GM23338 (cell line): Measurements from ENCODE around the gene UBL5. TPM values are rescaled to one million over a fixed set of nuclear protein-coding genes. Genes with fewer than 3 reads are reported as not detected.

Source experiments
- ATAC-seq: fragments of 200-7000 bp; cut with Tn5 transposase; 3 replicates; pipeline ENCODE4 v1.9.1; 2020
- DNase-seq: peaks from one replicate; pipeline ENCODE4 v3.0.0-alpha.2; 2015; ENCODE audit warnings: low spot score
- H2AFZ ChIP-seq: fragments of 200-600 bp; sonication (generic); 2 replicates; pipeline ENCODE4 v1.8.0; 2016; ENCODE audit warnings: antibody characterized with exemption, mild to moderate bottlenecking, moderate library complexity
- H3F3A ChIP-seq: fragments of 200-600 bp; sonication (generic); replicated peaks from 2 replicates; pipeline ENCODE4 v1.8.0; 2017; ENCODE audit warnings: antibody characterized with exemption, mixed run types, low read depth
- H3K27ac ChIP-seq: fragments of 200-600 bp; sonication (generic); 2 replicates; pipeline ENCODE4 v1.6.1; 2016; ENCODE audit warnings: low read depth
- H3K27me3 ChIP-seq: fragments of 200-600 bp; sonication (generic); 2 replicates; pipeline ENCODE4 v1.8.0; 2016; ENCODE audit warnings: mild to moderate bottlenecking, mixed run types, moderate library complexity; ENCODE audit not compliant: insufficient read depth
- H3K36me3 ChIP-seq: fragments of 200-600 bp; sonication (generic); 2 replicates; pipeline ENCODE4 v1.8.0; 2016; ENCODE audit warnings: mild to moderate bottlenecking; ENCODE audit not compliant: insufficient read depth
- H3K4me1 ChIP-seq: fragments of 200-600 bp; sonication (generic); 2 replicates; pipeline ENCODE4 v1.8.0; 2016; ENCODE audit warnings: mild to moderate bottlenecking, moderate library complexity; ENCODE audit not compliant: insufficient read depth
- H3K4me2 ChIP-seq: fragments of 200-600 bp; sonication (generic); 2 replicates; pipeline ENCODE4 v1.7.1; 2017; ENCODE audit warnings: mixed run types
- H3K4me3 ChIP-seq: fragments of 200-600 bp; sonication (generic); 2 replicates; pipeline ENCODE4 v1.6.1; 2016; ENCODE audit warnings: mixed run types
- H3K79me2 ChIP-seq: fragments of 200-600 bp; sonication (generic); replicated peaks from 2 replicates; pipeline ENCODE4 v1.8.0; 2017; ENCODE audit warnings: mild to moderate bottlenecking; ENCODE audit not compliant: insufficient read depth
- H3K9me2 ChIP-seq: fragments of 200-600 bp; sonication (generic); 2 replicates; pipeline ENCODE4 v1.8.0; 2017; ENCODE audit not compliant: insufficient read depth
- H4K20me1 ChIP-seq: fragments of 200-600 bp; sonication (generic); replicated peaks from 2 replicates; pipeline ENCODE4 v1.8.0; 2017; ENCODE audit warnings: mild to moderate bottlenecking; ENCODE audit not compliant: insufficient read depth
- H3K27ac Mint-ChIP-seq: 2 replicates; pipeline ENCODE4 v1.8.0; 2020; ENCODE audit warnings: inconsistent platforms, mild to moderate bottlenecking, moderate library complexity, mixed read lengths
- H3K27me3 Mint-ChIP-seq: 3 replicates; pipeline ENCODE4 v1.8.0; 2022; ENCODE audit warnings: low read depth, mild to moderate bottlenecking, moderate library complexity, mixed read lengths, inconsistent platforms; ENCODE audit not compliant: insufficient read depth, poor library complexity
- H3K36me3 Mint-ChIP-seq: 3 replicates; pipeline ENCODE4 v1.8.0; 2021; ENCODE audit warnings: low read depth, mild to moderate bottlenecking, inconsistent platforms, moderate library complexity, mixed read lengths
- H3K4me1 Mint-ChIP-seq: 3 replicates; pipeline ENCODE4 v1.8.0; 2020; ENCODE audit warnings: mild to moderate bottlenecking, inconsistent platforms, mixed read lengths
- H3K4me3 Mint-ChIP-seq: 3 replicates; pipeline ENCODE4 v1.8.0; 2021; ENCODE audit warnings: moderate library complexity, mild to moderate bottlenecking, inconsistent platforms, mixed read lengths
- H3K9me3 Mint-ChIP-seq: 3 replicates; pipeline ENCODE4 v1.8.0; 2020; ENCODE audit warnings: moderate library complexity, mild to moderate bottlenecking, inconsistent platforms, mixed read lengths
- EZH2 ChIP-seq: fragments of 200-600 bp; sonication (generic); IDR thresholded peaks from one replicate; pipeline ENCODE4 v1.8.0; 2017; ENCODE audit warnings: antibody characterized with exemption, mild to moderate bottlenecking, low read depth; ENCODE audit not compliant: unreplicated experiment
- EZH2phosphoT487 ChIP-seq: fragments of 200-600 bp; sonication (generic); IDR thresholded peaks from one replicate; pipeline ENCODE4 v1.8.1; 2018; ENCODE audit warnings: antibody characterized with exemption; ENCODE audit not compliant: unreplicated experiment
- JUNB ChIP-seq: IDR thresholded peaks from one replicate; pipeline ENCODE4 v1.6.1; 2016; ENCODE audit warnings: antibody characterized with exemption; ENCODE audit not compliant: unreplicated experiment
- NANOG ChIP-seq: IDR thresholded peaks from 2 replicates; pipeline ENCODE4 v1.6.1; 2016; ENCODE audit warnings: antibody characterized with exemption, borderline replicate concordance
- POLR2AphosphoS5 ChIP-seq: IDR thresholded peaks from 2 replicates; pipeline ENCODE4 v1.6.1; 2016; ENCODE audit warnings: antibody characterized with exemption, low read depth
- STAT1 ChIP-seq: IDR thresholded peaks from one replicate; pipeline ENCODE4 v1.6.1; 2016; ENCODE audit warnings: antibody characterized with exemption; ENCODE audit not compliant: unreplicated experiment
- ZNF114 ChIP-seq: fragments of 250-450 bp; sonication (Bioruptor Pico); IDR thresholded peaks from 2 replicates; pipeline ENCODE4 v1.5.0; 2020; ENCODE audit warnings: mild to moderate bottlenecking, moderate library complexity
- polyA plus RNA-seq: library from polyadenylated mRNA; unstranded; fragments of >200 nt; fragmentation: Nextera tagmentation; extraction: Ambion mirVana; gene quantifications from 2 replicates; pipeline ENCODE4 v1.2.1, GENCODE V29; 2016
- total RNA-seq: library from RNA; depleted of rRNA; stranded (reverse); fragments of >200 nt; shearing (Covaris generic); gene quantifications from 2 replicates; pipeline ENCODE4 v1.2.3, GENCODE V29; 2014
- TF ChIP-seq, protein P1 (sequence below), 2 experiments: fragments of 200-600 bp in 1 of 2; sonication (generic) in 1 of 2; conservative IDR thresholded peaks; 2 replicates each; pipeline versions ENCODE4 v1.5.1 to v1.6.1; 2016 to 2017; ENCODE audit warnings: antibody characterized with exemption in 2 of 2, low read depth in 2 of 2, mild to moderate bottlenecking in 2 of 2, moderate library complexity in 1 of 2
- TF ChIP-seq, protein P2 (sequence below): fragments of 250-450 bp; sonication (Bioruptor Pico); IDR thresholded peaks from 2 replicates; pipeline ENCODE4 v1.5.0; 2020; ENCODE audit warnings: mild to moderate bottlenecking, moderate library complexity

Gene UBL5
- total and polyA plus RNA-seq, 2 experiments from 2014 or later, result 304 to 1,371 TPM

DNA sequence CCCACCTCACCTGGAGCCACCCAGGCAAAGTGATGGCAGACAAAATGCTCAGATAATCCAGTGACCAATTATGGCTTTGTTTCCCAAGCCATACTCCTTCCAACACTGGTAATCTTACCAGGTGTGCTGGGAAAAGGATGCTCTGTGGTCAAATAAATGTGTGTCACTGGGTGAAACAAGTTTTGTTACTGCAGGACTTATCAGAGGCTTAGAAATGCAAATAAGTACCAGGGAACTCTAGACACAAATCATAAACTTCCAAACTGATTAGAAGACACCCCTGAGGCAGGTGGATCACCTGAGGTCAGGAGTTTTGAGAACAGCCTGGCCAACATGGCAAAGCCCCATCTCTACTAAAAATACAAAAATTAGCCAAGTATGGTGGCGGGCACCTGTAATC is 33.8 kb downstream of the UBL5 start (continued):
- TF ChIP-seq, protein P1, sequence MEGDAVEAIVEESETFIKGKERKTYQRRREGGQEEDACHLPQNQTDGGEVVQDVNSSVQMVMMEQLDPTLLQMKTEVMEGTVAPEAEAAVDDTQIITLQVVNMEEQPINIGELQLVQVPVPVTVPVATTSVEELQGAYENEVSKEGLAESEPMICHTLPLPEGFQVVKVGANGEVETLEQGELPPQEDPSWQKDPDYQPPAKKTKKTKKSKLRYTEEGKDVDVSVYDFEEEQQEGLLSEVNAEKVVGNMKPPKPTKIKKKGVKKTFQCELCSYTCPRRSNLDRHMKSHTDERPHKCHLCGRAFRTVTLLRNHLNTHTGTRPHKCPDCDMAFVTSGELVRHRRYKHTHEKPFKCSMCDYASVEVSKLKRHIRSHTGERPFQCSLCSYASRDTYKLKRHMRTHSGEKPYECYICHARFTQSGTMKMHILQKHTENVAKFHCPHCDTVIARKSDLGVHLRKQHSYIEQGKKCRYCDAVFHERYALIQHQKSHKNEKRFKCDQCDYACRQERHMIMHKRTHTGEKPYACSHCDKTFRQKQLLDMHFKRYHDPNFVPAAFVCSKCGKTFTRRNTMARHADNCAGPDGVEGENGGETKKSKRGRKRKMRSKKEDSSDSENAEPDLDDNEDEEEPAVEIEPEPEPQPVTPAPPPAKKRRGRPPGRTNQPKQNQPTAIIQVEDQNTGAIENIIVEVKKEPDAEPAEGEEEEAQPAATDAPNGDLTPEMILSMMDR (conservative IDR thresholded peaks at IDR 0.05; ENCODE audit: low read depth in 2 of 2), result no peak
- no peak for TF ChIP-seq EZH2
- no peak for TF ChIP-seq JUNB
- TF ChIP-seq, protein P2, sequence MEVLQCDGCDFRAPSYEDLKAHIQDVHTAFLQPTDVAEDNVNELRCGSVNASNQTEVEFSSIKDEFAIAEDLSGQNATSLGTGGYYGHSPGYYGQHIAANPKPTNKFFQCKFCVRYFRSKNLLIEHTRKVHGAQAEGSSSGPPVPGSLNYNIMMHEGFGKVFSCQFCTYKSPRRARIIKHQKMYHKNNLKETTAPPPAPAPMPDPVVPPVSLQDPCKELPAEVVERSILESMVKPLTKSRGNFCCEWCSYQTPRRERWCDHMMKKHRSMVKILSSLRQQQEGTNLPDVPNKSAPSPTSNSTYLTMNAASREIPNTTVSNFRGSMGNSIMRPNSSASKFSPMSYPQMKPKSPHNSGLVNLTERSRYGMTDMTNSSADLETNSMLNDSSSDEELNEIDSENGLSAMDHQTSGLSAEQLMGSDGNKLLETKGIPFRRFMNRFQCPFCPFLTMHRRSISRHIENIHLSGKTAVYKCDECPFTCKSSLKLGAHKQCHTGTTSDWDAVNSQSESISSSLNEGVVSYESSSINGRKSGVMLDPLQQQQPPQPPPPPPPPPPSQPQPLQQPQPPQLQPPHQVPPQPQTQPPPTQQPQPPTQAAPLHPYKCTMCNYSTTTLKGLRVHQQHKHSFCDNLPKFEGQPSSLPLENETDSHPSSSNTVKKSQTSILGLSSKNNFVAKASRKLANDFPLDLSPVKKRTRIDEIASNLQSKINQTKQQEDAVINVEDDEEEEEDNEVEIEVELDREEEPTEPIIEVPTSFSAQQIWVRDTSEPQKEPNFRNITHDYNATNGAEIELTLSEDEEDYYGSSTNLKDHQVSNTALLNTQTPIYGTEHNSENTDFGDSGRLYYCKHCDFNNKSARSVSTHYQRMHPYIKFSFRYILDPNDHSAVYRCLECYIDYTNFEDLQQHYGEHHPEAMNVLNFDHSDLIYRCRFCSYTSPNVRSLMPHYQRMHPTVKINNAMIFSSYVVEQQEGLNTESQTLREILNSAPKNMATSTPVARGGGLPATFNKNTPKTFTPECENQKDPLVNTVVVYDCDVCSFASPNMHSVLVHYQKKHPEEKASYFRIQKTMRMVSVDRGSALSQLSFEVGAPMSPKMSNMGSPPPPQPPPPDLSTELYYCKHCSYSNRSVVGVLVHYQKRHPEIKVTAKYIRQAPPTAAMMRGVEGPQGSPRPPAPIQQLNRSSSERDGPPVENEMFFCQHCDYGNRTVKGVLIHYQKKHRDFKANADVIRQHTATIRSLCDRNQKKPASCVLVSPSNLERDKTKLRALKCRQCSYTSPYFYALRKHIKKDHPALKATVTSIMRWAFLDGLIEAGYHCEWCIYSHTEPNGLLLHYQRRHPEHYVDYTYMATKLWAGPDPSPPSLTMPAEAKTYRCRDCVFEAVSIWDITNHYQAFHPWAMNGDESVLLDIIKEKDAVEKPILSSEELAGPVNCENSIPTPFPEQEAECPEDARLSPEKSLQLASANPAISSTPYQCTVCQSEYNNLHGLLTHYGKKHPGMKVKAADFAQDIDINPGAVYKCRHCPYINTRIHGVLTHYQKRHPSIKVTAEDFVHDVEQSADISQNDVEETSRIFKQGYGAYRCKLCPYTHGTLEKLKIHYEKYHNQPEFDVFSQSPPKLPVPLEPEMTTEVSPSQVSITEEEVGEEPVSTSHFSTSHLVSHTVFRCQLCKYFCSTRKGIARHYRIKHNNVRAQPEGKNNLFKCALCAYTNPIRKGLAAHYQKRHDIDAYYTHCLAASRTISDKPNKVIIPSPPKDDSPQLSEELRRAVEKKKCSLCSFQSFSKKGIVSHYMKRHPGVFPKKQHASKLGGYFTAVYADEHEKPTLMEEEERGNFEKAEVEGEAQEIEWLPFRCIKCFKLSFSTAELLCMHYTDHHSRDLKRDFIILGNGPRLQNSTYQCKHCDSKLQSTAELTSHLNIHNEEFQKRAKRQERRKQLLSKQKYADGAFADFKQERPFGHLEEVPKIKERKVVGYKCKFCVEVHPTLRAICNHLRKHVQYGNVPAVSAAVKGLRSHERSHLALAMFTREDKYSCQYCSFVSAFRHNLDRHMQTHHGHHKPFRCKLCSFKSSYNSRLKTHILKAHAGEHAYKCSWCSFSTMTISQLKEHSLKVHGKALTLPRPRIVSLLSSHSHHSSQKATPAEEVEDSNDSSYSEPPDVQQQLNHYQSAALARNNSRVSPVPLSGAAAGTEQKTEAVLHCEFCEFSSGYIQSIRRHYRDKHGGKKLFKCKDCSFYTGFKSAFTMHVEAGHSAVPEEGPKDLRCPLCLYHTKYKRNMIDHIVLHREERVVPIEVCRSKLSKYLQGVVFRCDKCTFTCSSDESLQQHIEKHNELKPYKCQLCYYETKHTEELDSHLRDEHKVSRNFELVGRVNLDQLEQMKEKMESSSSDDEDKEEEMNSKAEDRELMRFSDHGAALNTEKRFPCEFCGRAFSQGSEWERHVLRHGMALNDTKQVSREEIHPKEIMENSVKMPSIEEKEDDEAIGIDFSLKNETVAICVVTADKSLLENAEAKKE, result no peak
- no peak for TF ChIP-seq ZNF114 (CRISPR knock-in tag)
- no peak for TF ChIP-seq POLR2AphosphoS5
- TF ChIP-seq STAT1, result no peak

DNA sequence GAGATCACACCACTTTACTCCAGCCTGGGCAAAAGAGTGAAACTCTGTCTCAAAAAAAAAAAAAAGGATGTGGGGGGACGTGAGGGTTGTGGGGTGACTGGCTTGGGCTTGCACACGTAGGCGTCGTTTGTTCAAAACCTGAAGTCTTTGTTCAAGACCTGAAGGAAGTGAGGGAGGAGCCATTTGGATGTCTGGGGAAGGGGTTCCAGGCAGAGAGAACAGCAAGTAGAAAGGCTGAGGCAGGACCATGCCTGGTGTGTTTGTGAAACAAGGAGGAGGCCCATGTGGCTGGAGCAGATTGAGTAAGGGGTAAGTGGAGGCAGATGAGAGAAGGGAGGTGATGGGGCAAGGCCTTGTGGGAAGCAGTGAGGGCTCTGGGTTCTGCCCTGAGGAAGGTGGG is 35.2 kb downstream of the UBL5 start:
- no peak overlapping the region for H3K27ac ChIP-seq
- Mint-ChIP-seq H3K9me3 (no peaks in the 10 kb centered on the region), H3K4me1 (peaks cover 5% of the 10 kb centered on the region; the same call in 2 of the 3 replicates), H3K27ac (no peak overlapping the region), H3K4me3 (no peak overlapping the region), H3K36me3 (peaks cover 13% of the 10 kb centered on the region; the same call in 1 of the 3 replicates), H3K27me3 (peaks cover 16% of the 10 kb centered on the region)
- ATAC-seq (no peak), DNase-seq (no peak)
- no peak overlapping the region for H2AFZ ChIP-seq
- no peaks in the 10 kb centered on the region for H3K36me3 ChIP-seq
- H3F3A ChIP-seq, result 0 out of 2 replicates have a peak, but pooled peaks cover 6% of the 10 kb centered on the region
- no peaks in the 10 kb centered on the region for H3K27me3 ChIP-seq
- H3K4me1 ChIP-seq, result peaks cover 11% of the 10 kb centered on the region; the same call in 1 of the 2 replicates
- H4K20me1 ChIP-seq, result peaks cover 9% of the 10 kb centered on the region; the same call in 1 of the 2 replicates
- TF ChIP-seq POLR2AphosphoS5, result no peak
- TF ChIP-seq NANOG, result no peak
- TF ChIP-seq EZH2phosphoT487, result no peak
- no peak for TF ChIP-seq JUNB
- TF ChIP-seq EZH2, result no peak
- no peak for TF ChIP-seq STAT1
- H3K4me2 ChIP-seq, result no peak overlapping the region
- H3K79me2 ChIP-seq, result no peaks in the 10 kb centered on the region; the same call in 1 of the 2 replicates
- H3K4me3 ChIP-seq, result no peak overlapping the region
- no peaks in the 10 kb centered on the region for H3K9me2 ChIP-seq
